H1 (cell line): ENCODE results near the gene MMS22L. TPM values are rescaled to one million over a fixed set of nuclear protein-coding genes. Genes with fewer than 3 reads are reported as not detected.

ENCODE experiments used
- CTCF ChIA-PET: fragments of 300-600 bp; sonication (Branson Sonifier 250); formaldehyde crosslinking; loops from one replicate; lab custom pipeline; 2021; ENCODE audit not compliant: partially characterized antibody; lab: Charles Lee
- POLR2A ChIA-PET: fragments of 300-600 bp; sonication (Branson Sonifier 250); formaldehyde crosslinking; loops from one replicate; lab custom pipeline; 2021; ENCODE audit warnings: inconsistent platforms; ENCODE audit not compliant: partially characterized antibody; lab: Charles Lee
- DNase-seq, 2 experiments: peaks; one replicate each; pipeline versions ENCODE4 v3.0.0 to v3.0.0-alpha.2; 2010 to 2022; ENCODE audit warnings: low spot score in 2 of 2, low read depth in 1 of 2, mixed read lengths in 1 of 2
- FAIRE-seq: peaks from 2 replicates; lab custom pipeline; 2011; peaks lifted over from hg19 to GRCh38; lab: Jason Lieb, UNC
- H2AFZ ChIP-seq: 2 replicates; pipeline ENCODE4 v1.8.1; 2012; ENCODE audit warnings: low read length, inconsistent platforms
- H2AK5ac ChIP-seq: 2 replicates; pipeline ENCODE4 v1.6.1; 2013; ENCODE audit warnings: low read depth, low read length
- H2BK120ac ChIP-seq: replicated peaks from 2 replicates; pipeline ENCODE3; 2013; ENCODE audit warnings: low read depth, low read length, inconsistent platforms
- H2BK12ac ChIP-seq: 2 replicates; pipeline ENCODE4 v1.6.1; 2013; ENCODE audit warnings: low read depth, low read length
- H2BK15ac ChIP-seq: 2 replicates; pipeline ENCODE4 v1.6.1; 2013; ENCODE audit warnings: low read length
- H2BK20ac ChIP-seq: 2 replicates; pipeline ENCODE4 v1.6.1; 2013; ENCODE audit warnings: low read length
- H2BK5ac ChIP-seq: 2 replicates; pipeline ENCODE4 v1.6.1; 2013; ENCODE audit warnings: low read depth, low read length
- H3K14ac ChIP-seq: 2 replicates; pipeline ENCODE4 v1.6.1; 2013; ENCODE audit warnings: inconsistent platforms; ENCODE audit not compliant: insufficient read length
- H3K18ac ChIP-seq: 2 replicates; pipeline ENCODE4 v1.6.1; 2013; ENCODE audit warnings: low read length; ENCODE audit errors: extremely low read depth
- H3K23ac ChIP-seq: 2 replicates; pipeline ENCODE4 v1.6.1; 2013; ENCODE audit warnings: inconsistent platforms; ENCODE audit not compliant: insufficient read length
- H3K23me2 ChIP-seq: 2 replicates; pipeline ENCODE4 v1.6.1; 2013; ENCODE audit warnings: low read depth, low read length
- H3K27ac ChIP-seq: 2 replicates; pipeline ENCODE4 v1.6.1; 2011; ENCODE audit warnings: low read depth, low read length, inconsistent platforms
- H3K27me3 ChIP-seq, 4 experiments: replicated peaks in 1 of 4; 1 replicate in 1 of 4; 2 replicates in 3 of 4; pipeline versions ENCODE4 v1.6.1 to v1.8.1; 2011 to 2013; ENCODE audit warnings: low read length in 3 of 4, mild to moderate bottlenecking in 3 of 4, inconsistent platforms in 2 of 4, mixed read lengths in 2 of 4, moderate library complexity in 1 of 4; ENCODE audit not compliant: control insufficient read depth in 3 of 4, insufficient read depth in 3 of 4; ENCODE audit errors: extremely low read depth in 1 of 4
- H3K36me3 ChIP-seq, 4 experiments: 2 replicates each; pipeline versions ENCODE4 v1.6.1 to v1.8.1; 2011 to 2013; ENCODE audit warnings: mild to moderate bottlenecking in 4 of 4, low read length in 3 of 4, moderate library complexity in 2 of 4, control low read depth in 1 of 4, inconsistent platforms in 1 of 4; ENCODE audit not compliant: insufficient read depth in 4 of 4, control insufficient read depth in 2 of 4
- H3K4ac ChIP-seq: replicated peaks from 2 replicates; pipeline ENCODE3; 2013; ENCODE audit warnings: low read length, low read depth, mixed read lengths, inconsistent platforms; ENCODE audit not compliant: insufficient read length
- H3K4me1 ChIP-seq, 4 experiments: replicated peaks in 1 of 4; 1 replicate in 1 of 4; 2 replicates in 3 of 4; pipeline versions ENCODE4 v1.6.1 to v1.8.1; 2011 to 2013; ENCODE audit warnings: low read length in 3 of 4, inconsistent platforms in 2 of 4, mixed read lengths in 1 of 4; ENCODE audit not compliant: insufficient read depth in 4 of 4, control insufficient read depth in 3 of 4
- H3K4me2 ChIP-seq, 2 experiments: 2 replicates each; pipeline versions ENCODE4 v1.6.1 to v1.8.1; 2011 to 2013; ENCODE audit warnings: low read depth in 2 of 2, low read length in 2 of 2, control low read depth in 1 of 2, inconsistent platforms in 1 of 2, mild to moderate bottlenecking in 1 of 2; ENCODE audit not compliant: insufficient read depth in 1 of 2
- H3K4me3 ChIP-seq, 4 experiments: fragments of 200-600, 300-600 bp in 1 of 4; sonication (generic), shearing (Covaris generic), sonication (Bioruptor Twin) in 1 of 4; 2 replicates each; pipeline versions ENCODE4 v1.5.1 to v1.8.1; 2011 to 2016; ENCODE audit warnings: low read length in 4 of 4, low read depth in 3 of 4, control low read depth in 2 of 4, inconsistent platforms in 2 of 4, mild to moderate bottlenecking in 2 of 4, mixed read lengths in 1 of 4, moderate library complexity in 1 of 4; ENCODE audit not compliant: insufficient read depth in 2 of 4; ENCODE audit errors: extremely low read depth in 1 of 4
- H3K56ac ChIP-seq: replicated peaks from 2 replicates; pipeline ENCODE3; 2013; ENCODE audit warnings: low read depth, mild to moderate bottlenecking, mixed read lengths, low read length, inconsistent platforms; ENCODE audit not compliant: insufficient read length
- H3K79me1 ChIP-seq: 2 replicates; pipeline ENCODE4 v1.6.1; 2013; ENCODE audit warnings: low read depth, low read length, control low read depth
- H3K79me2 ChIP-seq, 2 experiments: 2 replicates each; pipeline versions ENCODE4 v1.6.1 to v1.8.1; 2012 to 2013; ENCODE audit warnings: low read length in 2 of 2, mild to moderate bottlenecking in 2 of 2, inconsistent platforms in 1 of 2; ENCODE audit not compliant: insufficient read depth in 2 of 2, control insufficient read depth in 1 of 2
- H3K9ac ChIP-seq, 4 experiments: replicated peaks in 1 of 4; 1 replicate in 1 of 4; 2 replicates in 3 of 4; pipeline versions ENCODE4 v1.6.1 to v1.8.1; 2011 to 2013; ENCODE audit warnings: low read depth in 3 of 4, low read length in 3 of 4, control low read depth in 2 of 4, mild to moderate bottlenecking in 2 of 4, moderate library complexity in 2 of 4, inconsistent platforms in 1 of 4; ENCODE audit errors: extremely low read depth in 1 of 4
- H3K9me3 ChIP-seq, 2 experiments: 2 replicates each; pipeline versions ENCODE4 v1.6.1 to v1.8.1; 2012 to 2013; ENCODE audit warnings: mild to moderate bottlenecking in 2 of 2, moderate library complexity in 2 of 2, control low read depth in 1 of 2, inconsistent platforms in 1 of 2, low read depth in 1 of 2, low read length in 1 of 2, mixed read lengths in 1 of 2; ENCODE audit not compliant: insufficient read depth in 2 of 2
- H4K20me1 ChIP-seq, 2 experiments: replicated peaks in 1 of 2; 2 replicates each; pipeline versions ENCODE3 to v1.8.1; 2011 to 2013; ENCODE audit warnings: inconsistent platforms in 2 of 2, low read length in 2 of 2, mild to moderate bottlenecking in 1 of 2; ENCODE audit not compliant: insufficient read depth in 2 of 2, control insufficient read depth in 1 of 2
- H4K5ac ChIP-seq: 2 replicates; pipeline ENCODE4 v1.6.1; 2013; ENCODE audit warnings: low read length, low read depth, mixed read lengths, inconsistent platforms; ENCODE audit not compliant: insufficient read length
- H4K8ac ChIP-seq: 2 replicates; pipeline ENCODE4 v1.8.0; 2013; ENCODE audit warnings: mild to moderate bottlenecking, moderate library complexity, low read length, inconsistent platforms; ENCODE audit not compliant: insufficient read depth; ENCODE audit errors: extremely low read depth
- H4K91ac ChIP-seq: replicated peaks from 2 replicates; pipeline ENCODE3; 2013; ENCODE audit warnings: low read length, mixed read lengths, inconsistent platforms; ENCODE audit not compliant: insufficient read length
- WGBS, 2 experiments: shearing (Covaris generic) in 1 of 2; methylation state at CpG; one replicate each; pipeline versions ENCODE4 v1.1.6 to v1.1.7; 2013 to 2015; ENCODE audit warnings: low lambda C conversion rate in 2 of 2, mixed read lengths in 2 of 2, inconsistent platforms in 1 of 2, low coverage in 1 of 2, missing lambda C conversion rate in 1 of 2; ENCODE audit not compliant: insufficient replicate concordance in 2 of 2, insufficient coverage in 1 of 2, insufficient read length in 1 of 2; ENCODE audit errors: extremely low coverage in 1 of 2, missing lambda C conversion rate in 1 of 2; 5-methylcytosine and 5-hydroxymethylcytosine counted together
- polyA plus RNA-seq, 7 experiments: library from polyadenylated mRNA; depleted of rRNA in 3 of 7; stranded (reverse) in 5 of 7; unstranded in 2 of 7; fragments of >200 nt in 5 of 7; fragments of 200-250 nt in 2 of 7; gene quantifications; 1 replicate in 5 of 7; 2 replicates in 1 of 7; 4 replicates in 1 of 7; pipeline versions ENCODE4 v1.2.1 to v1.2.3, GENCODE V29; 2011 to 2013; ENCODE audit warnings: missing spikeins in 2 of 7, mixed read lengths in 2 of 7
- total RNA-seq: library from RNA; stranded (reverse); fragmentation: NEBNext Ultra II Directional; extraction: Animal tissue kit (Norgen Biotek cat#: 25700); gene quantifications from 2 replicates; pipeline ENCODE4 v1.2.1, GENCODE V29; 2021

Gene MMS22L
- total and polyA plus RNA-seq, 2 of the 8 experiments (the other 6 are each of a cell fraction or from before 2014, with no cell fraction given) = 11.1 to 32.6 TPM

DNA sequence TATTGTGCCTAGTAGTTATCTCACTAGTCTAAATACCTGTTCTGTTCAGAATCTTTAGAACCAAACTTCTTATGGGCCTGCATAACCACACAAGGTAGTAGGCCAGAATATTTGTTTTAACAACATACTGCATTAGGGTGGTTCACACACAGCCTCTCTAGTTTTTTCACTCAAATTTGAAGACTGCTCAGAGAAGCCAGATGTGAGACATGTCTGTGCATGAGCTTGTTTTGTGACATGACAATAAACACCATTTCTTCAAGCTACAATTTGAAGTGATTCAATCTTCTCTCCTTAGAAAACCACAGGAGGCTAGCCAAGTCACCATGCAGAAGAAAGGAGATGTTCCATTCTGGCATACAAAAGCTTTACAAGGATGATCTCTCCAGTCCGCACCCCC lies 135.6 kb downstream of the MMS22L start:
- Histone ChIP-seq H2BK20ac (no peak overlapping the region), H3K27me3 (no peaks in the 10 kb centered on the region), H2BK15ac (no peak overlapping the region), H2BK12ac (no peak overlapping the region), H3K56ac (no peak overlapping the region), H3K9me3 (no peaks in the 10 kb centered on the region), H3K18ac (no peak overlapping the region), H2AFZ (no peak overlapping the region), H2BK120ac (no peak overlapping the region), H3K79me2 (no peaks in the 10 kb centered on the region), H3K4me1 (no peaks in the 10 kb centered on the region), H3K36me3 (peaks cover 0 to 51% (median 8%) of the 10 kb centered on the region in 4 experiments; a peak in 6 of 8 replicates), H3K79me1 (no peaks in the 10 kb centered on the region), H2AK5ac (no peak overlapping the region), H4K8ac (no peak overlapping the region), H3K4me3 (no peak overlapping the region), H3K14ac (no peak overlapping the region), H3K9ac (no peak overlapping the region), H4K91ac (no peak overlapping the region), H3K27ac (no peak overlapping the region), H3K4ac (no peak overlapping the region), H3K4me2 (no peak overlapping the region), H3K23me2 (no peaks in the 10 kb centered on the region), H3K23ac (no peak overlapping the region), H4K20me1 (peaks cover 0 to 2% of the 10 kb centered on the region in 2 experiments), H2BK5ac (no peak overlapping the region), H4K5ac (no peak overlapping the region)
- ChIA-PET POLR2A (no interaction called here), CTCF (no interaction called here)
- WGBS, 2 experiments = 94% methylated on average over 1 of the region's 1 CpG; no CpG with 5 or more reads in 1 of the 2 experiments
- FAIRE-seq (no peak), DNase-seq (no peak)
